HT-29 (cell line): ENCODE measurements around the gene LTA. TPM values are rescaled to one million over a fixed set of nuclear protein-coding genes. Genes with fewer than 3 reads are reported as not detected.

Experiments
- DNase-seq: peaks from one replicate; pipeline ENCODE4 v3.0.0-alpha.2; 2015; ENCODE audit warnings: low spot score
- total RNA-seq: library from RNA; depleted of rRNA; stranded (reverse); fragments of >200 nt; shearing (Covaris generic); gene quantifications from 2 replicates; pipeline ENCODE4 v1.2.3, GENCODE V29; 2014

The LTA gene
- total RNA-seq, 1 experiment from 2014 or later, result not detected

DNA sequence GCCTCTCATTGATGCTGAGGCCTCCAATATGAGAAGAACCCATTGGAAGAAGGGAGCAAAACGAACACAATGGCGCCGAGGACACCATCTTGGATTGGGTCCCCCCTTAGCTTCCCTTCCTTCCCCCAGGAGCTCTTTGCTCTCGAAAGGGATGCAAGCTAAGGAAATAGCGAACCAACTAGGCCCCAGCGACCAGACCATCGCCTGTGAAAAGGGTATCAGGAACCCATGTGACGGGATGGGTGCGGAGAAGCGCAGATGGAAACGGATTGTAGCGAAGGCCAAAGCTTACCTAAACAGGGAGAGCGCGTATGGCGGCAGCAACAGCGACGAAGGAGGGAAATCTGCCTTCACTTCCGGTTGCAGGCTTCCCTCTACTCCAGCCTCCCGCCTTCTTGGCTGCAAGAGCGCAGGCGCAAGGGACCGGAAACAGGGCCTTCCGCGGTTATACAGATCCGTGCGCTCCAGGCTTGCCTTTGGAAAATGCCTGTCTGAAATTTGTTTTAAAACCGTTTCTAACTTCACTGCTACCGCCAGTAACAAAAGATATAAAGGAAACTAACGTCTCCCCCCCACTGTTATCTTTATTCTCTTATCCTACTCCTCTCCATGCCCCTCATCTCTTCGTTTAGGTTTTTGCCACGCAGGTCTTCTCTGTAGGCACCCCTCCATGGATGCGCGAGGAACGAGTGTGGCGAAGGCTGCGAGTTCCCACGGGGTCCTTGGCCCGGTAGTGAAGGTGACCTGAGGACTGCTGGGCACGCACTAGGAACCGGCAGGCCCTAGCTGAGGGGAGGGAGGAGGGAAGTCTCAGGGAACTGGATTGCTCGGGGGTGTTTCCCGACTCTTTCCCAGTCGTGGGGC lies 30.2 kb upstream of the LTA start, which contains the start of gene DDX39B:
TSS of gene DDX39B (minus strand) at position 346 of the 864 bp plus-strand sequence. CDS start 1,471 bp downstream, outside the sequence.
- peak; percentile 97 for DNase-seq

DNA sequence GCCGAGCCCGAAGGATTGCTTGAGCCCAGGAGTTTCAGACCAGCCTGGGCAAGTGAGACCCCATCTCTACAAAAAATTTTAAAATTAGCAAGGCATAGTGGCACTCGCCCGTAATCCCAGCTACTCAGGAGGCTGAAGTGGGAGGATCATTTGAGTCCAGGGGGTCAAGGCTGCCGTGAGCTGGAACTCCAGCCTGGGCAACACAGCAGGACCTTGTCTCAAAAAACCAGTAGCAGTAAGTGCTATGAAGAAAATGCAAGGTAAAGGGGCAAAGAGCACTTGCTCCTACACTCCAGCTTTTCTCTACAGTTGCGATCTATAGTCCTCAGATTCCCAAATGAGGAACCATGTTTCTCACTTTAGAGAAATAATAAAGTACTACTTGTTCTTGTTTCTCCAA lies 28.4 kb upstream of the LTA start:
- no peak for DNase-seq

- DNase-seq, result no peak
These were observed 27.4 kb upstream of the LTA start for GRCh38 chr6:31544676-31545075.

GRCh38 chr6:31545291-31545690 lies 26.8 kb upstream of the LTA start:
- no peak for DNase-seq

GRCh38 chr6:31546339-31546957 lies 25.6 kb upstream of the LTA start, which contains the start of gene ATP6V1G2:
Gene ATP6V1G2 (minus strand): TSS chr6:31546608. CDS start chr6:31546559, 49 bp downstream.
- peak; percentile 91 for DNase-seq

- DNase-seq, result peak; percentile 95
These were observed 24.9 kb upstream of the LTA start, which contains the start of gene NFKBIL1 for GRCh38 chr6:31546958-31547726. Gene NFKBIL1 (plus strand): TSS chr6:31547608. CDS start chr6:31547695, 87 bp downstream.

DNA sequence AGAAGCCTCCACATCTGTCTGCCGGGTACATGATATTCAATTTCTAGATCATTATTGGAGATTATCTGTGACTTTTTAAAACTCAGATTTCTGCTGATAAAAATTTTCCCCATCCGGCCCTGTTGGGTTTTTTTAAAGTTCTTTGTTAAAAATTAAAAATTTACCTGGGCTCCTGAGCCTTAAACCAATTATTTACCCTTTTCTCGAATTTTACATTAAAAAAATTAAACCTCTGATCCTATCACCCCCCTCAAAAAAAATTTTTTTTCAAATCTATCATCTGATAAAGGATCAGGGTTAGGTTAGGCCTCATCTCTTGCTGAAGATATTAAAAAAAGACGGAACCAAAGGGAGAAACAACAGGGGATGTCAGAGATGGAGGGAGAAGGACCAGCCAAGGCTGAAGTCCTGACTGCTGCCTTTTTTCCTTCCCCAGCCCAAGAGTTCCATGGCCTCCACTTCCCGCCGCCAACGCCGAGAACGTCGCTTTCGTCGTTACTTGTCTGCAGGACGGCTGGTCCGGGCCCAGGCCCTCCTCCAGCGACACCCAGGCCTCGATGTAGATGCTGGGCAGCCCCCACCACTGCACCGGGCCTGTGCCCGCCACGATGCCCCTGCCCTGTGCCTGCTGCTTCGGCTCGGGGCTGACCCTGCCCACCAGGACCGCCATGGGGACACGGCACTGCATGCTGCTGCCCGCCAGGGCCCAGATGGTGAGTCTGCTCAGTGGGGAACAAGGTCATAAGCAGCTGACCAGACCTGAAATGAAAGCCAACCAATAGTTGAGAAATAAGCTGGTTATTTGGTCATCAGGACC lies 24.2 kb upstream of the LTA start:
- DNase-seq, result no peak

GRCh38 chr6:31548544-31548873 lies 23.6 kb upstream of the LTA start:
- no peak for DNase-seq

DNA sequence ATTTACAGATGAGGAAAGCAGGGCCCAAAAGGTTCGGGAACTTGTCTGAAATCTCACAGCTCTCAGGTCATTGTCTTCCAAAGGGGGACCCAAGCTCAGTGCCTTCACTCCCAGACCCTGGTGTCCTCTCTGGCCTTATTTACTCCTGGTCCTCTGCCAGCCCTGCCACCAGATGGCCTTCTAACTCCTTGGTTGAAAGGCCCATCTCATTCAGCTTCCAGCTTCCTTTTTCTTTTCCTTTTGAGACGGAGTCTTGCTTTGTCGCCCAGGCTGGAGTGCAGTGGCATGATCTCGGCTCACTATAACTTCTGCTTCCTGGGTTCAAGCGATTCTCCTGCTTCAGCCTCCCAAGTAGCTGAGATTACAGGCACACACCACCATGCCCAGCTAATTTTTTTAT lies 20.7 kb upstream of the LTA start:
- DNase-seq, result peak; percentile 52

- no peak for DNase-seq
These were observed 15.8 kb upstream of the LTA start for GRCh38 chr6:31556307-31556706.

DNA sequence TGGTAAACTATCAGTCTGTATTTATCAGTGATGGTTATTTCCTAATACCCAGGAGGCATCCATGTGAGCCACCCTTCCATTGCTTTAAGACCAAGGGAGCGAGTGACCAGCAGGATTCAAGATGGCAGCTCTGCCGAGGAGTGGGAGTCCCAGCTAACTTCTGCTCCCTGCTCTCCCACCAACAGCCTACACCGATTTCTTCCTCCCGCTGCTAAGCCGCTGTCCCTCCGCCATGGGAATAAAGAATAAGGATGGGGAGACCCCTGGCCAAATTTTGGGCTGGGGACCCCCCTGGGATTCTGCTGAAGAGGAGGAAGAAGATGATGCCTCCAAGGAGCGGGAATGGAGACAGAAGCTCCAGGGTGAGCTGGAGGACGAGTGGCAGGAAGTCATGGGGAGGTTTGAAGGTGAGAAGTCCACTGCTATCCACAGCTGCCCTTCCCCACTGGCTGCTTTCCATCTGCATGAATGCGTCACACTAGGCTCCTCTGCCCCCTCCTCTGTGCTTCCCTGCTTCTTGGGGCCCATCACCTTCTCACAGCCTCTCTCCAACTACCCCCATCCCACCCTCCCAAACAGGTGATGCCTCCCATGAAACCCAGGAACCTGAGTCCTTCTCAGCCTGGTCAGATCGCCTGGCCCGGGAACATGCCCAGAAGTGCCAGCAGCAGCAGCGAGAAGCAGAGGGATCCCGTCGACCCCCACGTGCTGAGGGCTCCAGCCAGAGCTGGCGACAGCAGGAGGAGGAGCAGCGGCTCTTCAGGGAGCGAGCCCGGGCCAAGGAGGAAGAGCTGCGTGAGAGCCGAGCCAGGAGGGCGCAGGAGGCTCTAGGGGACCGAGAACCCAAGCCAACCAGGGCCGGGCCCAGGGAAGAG lies 14.4 kb upstream of the LTA start:
- DNase-seq, result no peak

GRCh38 chr6:31558318-31558625 lies 13.8 kb upstream of the LTA start:
- DNase-seq, result no peak

GRCh38 chr6:31558631-31559500 lies 13.2 kb upstream of the LTA start:
- no peak for DNase-seq

GRCh38 chr6:31559606-31559957 lies 12.5 kb upstream of the LTA start:
- no peak for DNase-seq

DNA sequence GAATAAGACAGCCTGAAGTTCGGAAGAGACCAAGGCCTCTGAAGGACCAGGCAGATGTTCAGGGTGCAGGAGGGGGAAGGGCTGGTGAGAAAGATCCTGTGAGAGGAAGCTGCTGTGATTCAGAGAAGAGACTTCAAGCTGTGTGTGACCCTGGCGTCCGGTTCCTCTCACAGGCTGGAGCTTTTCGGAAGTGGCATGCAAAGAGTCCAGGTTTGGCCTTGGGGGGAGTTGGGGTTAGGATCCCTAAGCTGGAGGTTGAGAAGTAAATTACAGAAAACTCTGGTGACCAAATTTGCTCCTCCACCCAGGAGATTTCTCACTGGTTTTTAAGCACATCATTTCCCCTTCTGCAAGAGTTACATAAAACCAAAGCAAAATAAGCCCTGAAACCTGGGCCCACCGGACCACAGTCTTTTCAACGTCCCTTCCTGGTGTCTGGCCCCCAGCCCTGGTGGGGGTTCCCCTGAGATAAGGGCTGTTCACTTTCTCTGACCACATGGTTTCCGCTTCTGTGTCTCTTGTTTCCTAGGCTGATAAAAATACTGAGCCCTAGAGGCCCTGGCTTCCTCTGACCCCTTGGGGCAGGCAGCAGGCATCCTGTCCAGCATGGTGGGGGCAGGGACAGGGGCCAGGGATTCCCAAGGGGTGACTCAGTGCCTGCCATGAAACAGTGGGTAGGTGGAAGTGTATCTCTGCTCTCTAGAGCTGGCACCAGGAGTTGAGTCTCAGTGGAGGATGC lies 12.0 kb upstream of the LTA start:
- no peak for DNase-seq

DNA sequence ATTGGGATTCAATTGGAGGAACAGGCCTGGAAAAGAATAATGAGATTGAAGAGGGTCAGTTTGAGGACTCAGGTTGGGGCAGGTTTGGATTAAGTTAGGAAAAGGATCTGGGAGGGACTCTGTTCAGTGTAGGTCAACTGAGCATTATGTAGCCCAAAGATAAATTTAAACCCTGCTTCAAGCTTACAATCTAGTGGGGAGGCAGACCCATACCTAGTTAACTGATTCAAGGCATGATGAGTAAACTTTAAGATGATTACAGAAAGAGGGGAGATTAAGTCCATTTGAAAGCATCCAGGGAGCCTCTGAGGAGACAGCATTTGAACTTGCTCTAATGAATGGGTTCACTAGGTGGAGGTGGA lies 11.4 kb upstream of the LTA start:
- no peak for DNase-seq

- DNase-seq, result no peak
These were observed 4.3 kb upstream of the LTA start for GRCh38 chr6:31567531-31568370.

DNA sequence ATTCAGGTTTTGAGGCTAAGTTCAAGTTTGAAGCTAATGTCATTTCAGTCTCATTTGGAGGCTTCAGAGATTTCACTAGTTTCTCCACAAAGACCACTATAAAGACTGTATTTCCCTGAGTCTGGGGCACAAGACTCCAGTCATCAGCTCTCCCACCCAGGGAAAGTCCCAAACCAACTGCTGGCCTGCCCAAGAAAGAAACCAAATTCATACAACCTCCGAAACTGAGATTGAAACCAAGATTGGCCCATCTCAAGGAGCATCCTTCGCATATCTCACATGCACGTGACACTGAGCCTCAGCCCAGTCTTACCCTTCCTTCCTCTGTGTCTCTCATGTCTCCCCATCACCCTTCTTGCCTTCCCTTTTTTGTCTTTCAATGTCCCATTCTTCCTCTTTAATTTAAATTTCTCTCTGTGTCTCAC lies 3.5 kb upstream of the LTA start:
- DNase-seq, result no peak
